K562 (cell line): ENCODE results near the gene NEDD9. TPM values are rescaled to one million over a fixed set of nuclear protein-coding genes. Genes with fewer than 3 reads are reported as not detected.

Experiments
- ATAC-seq: fragments of 200-7000 bp; cut with Tn5 transposase; 3 replicates; pipeline ENCODE4 v1.9.1; 2020; ENCODE audit warnings: moderate library complexity
- BruUV-seq: library from RNA; stranded (reverse); fragments of 400-500 nt; replicated peaks from 2 replicates; lab custom pipeline; 2021; lab: Mats Ljungman, UMichigan
- CTCF ChIA-PET: fragments of 300-600 bp; formaldehyde crosslinking; extraction: SDS; loops from one replicate; lab custom pipeline; 2021; ENCODE audit warnings: low intra/inter-chr PET ratio; lab: Yijun Ruan, JAX
- POLR2A ChIA-PET: fragments of 300-600, 350-650 bp; sonication (Branson Sonifier 250); formaldehyde crosslinking; extraction: SDS; loops from one replicate; lab custom pipeline; 2021; ENCODE audit warnings: antibody characterized with exemption, inconsistent platforms; lab: Yijun Ruan, JAX
- DNase-seq, 4 experiments: peaks; one replicate each; pipeline versions ENCODE4 v3.0.0 to v3.0.0-alpha.2; 2011 to 2018; ENCODE audit warnings: low spot score in 3 of 4, mixed read lengths in 3 of 4; ENCODE audit errors: extremely low read depth in 1 of 4
- FAIRE-seq: peaks from 2 replicates; lab custom pipeline; 2011; peaks lifted over from hg19 to GRCh38; lab: Jason Lieb, UNC
- H2AFZ ChIP-seq: 2 replicates; pipeline ENCODE4 v1.6.0; 2011; ENCODE audit warnings: low read depth, low read length, control low read depth, inconsistent platforms
- H3K27ac ChIP-seq: fragments of 200-600 bp; 3 replicates; pipeline ENCODE4 v1.8.0; 2011; ENCODE audit warnings: low read depth, mild to moderate bottlenecking, control low read depth, inconsistent platforms, low read length, moderate library complexity, mixed read lengths; ENCODE audit errors: extremely low read depth
- H3K27me3 ChIP-seq, 2 experiments: fragments of 300-600 bp in 1 of 2; 2 replicates in 1 of 2; 3 replicates in 1 of 2; pipeline versions ENCODE4 v1.6.0 to v1.8.0; 2011; ENCODE audit warnings: inconsistent platforms in 2 of 2, low read length in 2 of 2, mild to moderate bottlenecking in 1 of 2, mixed read lengths in 1 of 2, moderate library complexity in 1 of 2; ENCODE audit not compliant: control insufficient read depth in 2 of 2, insufficient read depth in 2 of 2
- H3K36me3 ChIP-seq: fragments of 300-600 bp; 3 replicates; pipeline ENCODE4 v1.8.0; 2011; ENCODE audit warnings: mild to moderate bottlenecking, low read length, inconsistent platforms; ENCODE audit not compliant: control insufficient read depth, insufficient read depth
- H3K4me1 ChIP-seq, 2 experiments: fragments of 200-600 bp in 1 of 2; replicated peaks in 1 of 2; 2 replicates in 1 of 2; 3 replicates in 1 of 2; pipeline versions ENCODE4 v1.5.1 to v1.8.0; 2011; ENCODE audit warnings: inconsistent platforms in 2 of 2, low read length in 2 of 2, mild to moderate bottlenecking in 1 of 2, mixed read lengths in 1 of 2, moderate library complexity in 1 of 2; ENCODE audit not compliant: control insufficient read depth in 2 of 2, insufficient read depth in 2 of 2
- H3K4me2 ChIP-seq: 2 replicates; pipeline ENCODE4 v1.6.1; 2011; ENCODE audit warnings: low read length, control low read depth, inconsistent platforms, mixed read lengths; ENCODE audit not compliant: insufficient read depth
- H3K4me3 ChIP-seq: fragments of 200-600 bp; sonication (generic), shearing (Covaris generic); 2 replicates; pipeline ENCODE4 v1.5.1; 2016; ENCODE audit warnings: control low read depth, inconsistent platforms
- H3K79me2 ChIP-seq: fragments of 200-600 bp; 3 replicates; pipeline ENCODE4 v1.8.0; 2011; ENCODE audit warnings: low read length, inconsistent platforms; ENCODE audit not compliant: control insufficient read depth, insufficient read depth
- H3K9ac ChIP-seq, 2 experiments: 2 replicates each; pipeline versions ENCODE4 v1.6.0 to v1.6.1; 2011; ENCODE audit warnings: low read depth in 2 of 2, low read length in 2 of 2, control low read depth in 1 of 2, inconsistent platforms in 1 of 2, mild to moderate bottlenecking in 1 of 2, mixed read lengths in 1 of 2; ENCODE audit not compliant: insufficient read depth in 1 of 2
- H3K9me1 ChIP-seq: one replicate; pipeline ENCODE4 v1.6.0; 2011; ENCODE audit warnings: inconsistent platforms, mild to moderate bottlenecking, low read length, moderate library complexity; ENCODE audit not compliant: control insufficient read depth, insufficient read depth
- H3K9me3 ChIP-seq: replicated peaks from 2 replicates; pipeline ENCODE4 v1.5.1; 2011; ENCODE audit warnings: low read depth, low read length, inconsistent platforms; ENCODE audit not compliant: control insufficient read depth, insufficient read depth
- H4K20me1 ChIP-seq: replicated peaks from 2 replicates; pipeline ENCODE4 v1.6.1; 2011; ENCODE audit warnings: low read length, inconsistent platforms, mixed read lengths; ENCODE audit not compliant: control insufficient read depth, insufficient read depth
- BCL6 ChIP-seq: fragments of 250-450 bp; sonication (Bioruptor Pico); IDR thresholded peaks from 2 replicates; pipeline ENCODE4 v1.4.0; 2020
- BRCA1 ChIP-seq, 2 experiments: fragments of 450-650 bp in 1 of 2; sonication (generic) in 1 of 2; formaldehyde crosslinking in 1 of 2; IDR thresholded peaks; 2 replicates each; pipeline versions ENCODE4 v1.5.0 to v1.6.1; 2017 to 2020; ENCODE audit warnings: mild to moderate bottlenecking in 1 of 2, missing genetic modification reagents in 1 of 2
- CBFA2T3 ChIP-seq: fragments of 450-650 bp; IDR thresholded peaks from 2 replicates; pipeline ENCODE4 v1.6.1; 2017
- SMAD3 ChIP-seq: fragments of 450-650 bp; formaldehyde crosslinking; conservative IDR thresholded peaks from 2 replicates; pipeline ENCODE4 v1.4.0; 2020; ENCODE audit warnings: mild to moderate bottlenecking
- SP1 ChIP-seq: sonication (generic); formaldehyde crosslinking; IDR thresholded peaks from 2 replicates; pipeline ENCODE4 v1.8.1; 2022; ENCODE audit warnings: mild to moderate bottlenecking, missing genetic modification reagents
- ZC3H11A ChIP-seq: IDR thresholded peaks from 2 replicates; pipeline ENCODE4 v1.6.1; 2012; ENCODE audit warnings: low read depth, low read length, improper control_type of control experiment
- ZFP1 ChIP-seq: fragments of 450-650 bp; formaldehyde crosslinking; IDR thresholded peaks from 2 replicates; pipeline ENCODE4 v1.4.0; 2020; ENCODE audit warnings: mild to moderate bottlenecking, mixed read lengths
- ZNF354B ChIP-seq: fragments of 250-450 bp; sonication (Bioruptor Pico); IDR thresholded peaks from 2 replicates; pipeline ENCODE4 v1.4.0; 2020
- WGBS: fragments of 100-300 bp; shearing (Covaris generic); methylation state at CpG from one replicate; pipeline ENCODE4 v1.1.6; 2016; ENCODE audit warnings: low coverage, mixed read lengths; ENCODE audit not compliant: insufficient coverage; ENCODE audit errors: missing lambda C conversion rate; 5-methylcytosine and 5-hydroxymethylcytosine counted together
- in situ Hi-C: fragments of 300-500 bp; cut with MboI; formaldehyde crosslinking; loops from 4 replicates; pipeline ENCODE4 v1.15.0; 2018; ENCODE audit warnings: inconsistent platforms, mixed read lengths
- intact Hi-C: fragments of 100-400 bp; cut with micrococcal nuclease; formaldehyde crosslinking; loops from 2 replicates; pipeline ENCODE4 v1.14.2; 2022
- polyA plus RNA-seq, 8 experiments: library from polyadenylated mRNA; depleted of rRNA in 4 of 8; stranded (reverse) in 5 of 8; unstranded in 3 of 8; fragments of >200 nt; fragmentation: Nextera tagmentation in 2 of 8; fragmentation: Illumina TruSeq in 1 of 8; extraction: Ambion mirVana in 2 of 8; extraction: Trizol in 1 of 8; gene quantifications; 2 replicates each; pipeline versions ENCODE4 v1.2.1 to v1.2.3, GENCODE V29; 2011 to 2014; ENCODE audit warnings: inconsistent platforms in 1 of 8, missing spikeins in 1 of 8
- total RNA-seq, 7 experiments: library from RNA; depleted of rRNA in 6 of 7; stranded (reverse); fragments of >200 nt in 6 of 7; fragmentation: Illumina TruSeq in 2 of 7; extraction: Trizol in 2 of 7; gene quantifications; 2 replicates each; pipeline versions ENCODE4 v1.2.1 to v1.2.3, GENCODE V29; 2011 to 2021; ENCODE audit warnings: low replicate concordance in 1 of 7

NEDD9 gene
- total and polyA plus RNA-seq, 9 of the 15 experiments (the other 6 are each of a cell fraction or from before 2014, with no cell fraction given) = 0.04 to 0.18 (median 0.15) TPM; not detected in 6

DNA sequence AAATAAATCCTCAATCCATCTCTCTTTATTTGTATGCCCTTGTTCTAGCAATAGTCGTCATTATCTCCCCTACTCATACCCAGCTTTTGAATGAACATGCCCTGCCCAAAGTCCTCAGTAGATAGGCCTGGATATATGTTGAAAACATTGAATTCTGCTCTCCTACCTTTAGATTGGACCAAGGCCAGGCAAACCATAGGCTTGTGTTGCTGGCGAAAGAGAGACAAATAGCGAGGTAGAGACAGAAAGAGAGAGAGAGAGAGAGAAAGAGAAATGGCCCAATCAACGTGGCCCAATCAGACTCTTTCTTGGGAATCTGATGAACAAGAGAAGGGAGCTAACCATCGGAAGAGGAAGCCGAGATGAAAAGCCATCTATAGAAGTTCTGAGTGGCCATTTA is 45.2 kb downstream of the NEDD9 start:
- Histone ChIP-seq H3K4me3 (no peak overlapping the region), H3K9ac (no peak overlapping the region), H3K4me2 (no peak overlapping the region), H4K20me1 (no peaks in the 10 kb centered on the region), H3K36me3 (no peaks in the 10 kb centered on the region), H3K79me2 (no peaks in the 10 kb centered on the region), H2AFZ (no peak overlapping the region), H3K27me3 (peaks cover 23 to 37% of the 10 kb centered on the region in 2 experiments), H3K9me3 (no peaks in the 10 kb centered on the region), H3K4me1 (no peaks in the 10 kb centered on the region; a peak in 1 of 5 replicates), H3K9me1 (no peaks in the 10 kb centered on the region), H3K27ac (no peak overlapping the region)
- 0% methylated on average over 6 of the region's 6 CpGs for WGBS
- FAIRE-seq = no peak
- no peak for ATAC-seq
- BruUV-seq = no TSS peak
- TF ChIP-seq BCL6 (CRISPR knock-in tag) (no peak), ZFP1 (CRISPR knock-in tag) (no peak), BRCA1 (IDR thresholded peaks at IDR 0.05) (no peak), BRCA1 (CRISPR knock-in tag; IDR thresholded peaks at IDR 0.05) (no peak), ZNF354B (CRISPR knock-in tag) (no peak), SMAD3 (no peak), SP1 (CRISPR knock-in tag) (no peak), CBFA2T3 (no peak), ZC3H11A (no peak)
- ChIA-PET POLR2A (no interaction called here), CTCF (no interaction called here)
- DNase-seq = no peak
- intact Hi-C loops = no loop called here
- in situ Hi-C loops = no loop called here
